Calu3 (cell line): ENCODE measurements around the gene PEX11B. TPM values are rescaled to one million over a fixed set of nuclear protein-coding genes. Genes with fewer than 3 reads are reported as not detected.

Source experiments
- BruUV-seq: library from RNA; stranded (reverse); fragments of 400-500 nt; replicated peaks from 2 replicates; lab custom pipeline; 2021; lab: Mats Ljungman, UMichigan
- CTCF ChIA-PET: fragments of 300-600 bp; sonication (Branson Sonifier 250); formaldehyde crosslinking; loops from one replicate; lab custom pipeline; 2022; ENCODE audit warnings: antibody characterized with exemption; lab: Charles Lee
- DNase-seq: peaks from one replicate; pipeline ENCODE4 v3.0.0; 2022
- H3K27ac Mint-ChIP-seq: one replicate; pipeline ENCODE4 v1.8.0; 2022; ENCODE audit warnings: mixed read lengths; ENCODE audit not compliant: unreplicated experiment
- H3K27me3 Mint-ChIP-seq: one replicate; pipeline ENCODE4 v1.8.0; 2022; ENCODE audit warnings: mixed read lengths; ENCODE audit not compliant: unreplicated experiment
- H3K36me3 Mint-ChIP-seq: one replicate; pipeline ENCODE4 v1.8.0; 2022; ENCODE audit warnings: mild to moderate bottlenecking, moderate library complexity, mixed read lengths; ENCODE audit not compliant: insufficient read depth, unreplicated experiment
- H3K4me1 Mint-ChIP-seq: one replicate; pipeline ENCODE4 v1.8.0; 2022; ENCODE audit warnings: mild to moderate bottlenecking, low read depth, mixed read lengths; ENCODE audit not compliant: unreplicated experiment
- H3K4me3 Mint-ChIP-seq: one replicate; pipeline ENCODE4 v1.8.0; 2022; ENCODE audit warnings: mild to moderate bottlenecking, low read depth, moderate library complexity, mixed read lengths; ENCODE audit not compliant: unreplicated experiment
- H3K9me3 Mint-ChIP-seq: one replicate; pipeline ENCODE4 v1.8.0; 2022; ENCODE audit warnings: low read depth, mixed read lengths; ENCODE audit not compliant: unreplicated experiment
- intact Hi-C: fragments of 100-400 bp; cut with micrococcal nuclease; formaldehyde crosslinking; loops from one replicate; pipeline ENCODE4 v1.10.0; 2022; ENCODE audit not compliant: unreplicated experiment
- total RNA-seq: library from RNA; stranded (reverse); gene quantifications from 2 replicates; pipeline ENCODE4 v1.2.3, GENCODE V29; 2022
- TF ChIP-seq, protein P1 (sequence below): fragments of 200-600 bp; IDR thresholded peaks from one replicate; pipeline ENCODE4 v1.8.0; 2022; ENCODE audit warnings: antibody characterized with exemption; ENCODE audit not compliant: unreplicated experiment

The PEX11B gene
- total RNA-seq, 1 experiment from 2014 or later = 27.3 TPM

DNA sequence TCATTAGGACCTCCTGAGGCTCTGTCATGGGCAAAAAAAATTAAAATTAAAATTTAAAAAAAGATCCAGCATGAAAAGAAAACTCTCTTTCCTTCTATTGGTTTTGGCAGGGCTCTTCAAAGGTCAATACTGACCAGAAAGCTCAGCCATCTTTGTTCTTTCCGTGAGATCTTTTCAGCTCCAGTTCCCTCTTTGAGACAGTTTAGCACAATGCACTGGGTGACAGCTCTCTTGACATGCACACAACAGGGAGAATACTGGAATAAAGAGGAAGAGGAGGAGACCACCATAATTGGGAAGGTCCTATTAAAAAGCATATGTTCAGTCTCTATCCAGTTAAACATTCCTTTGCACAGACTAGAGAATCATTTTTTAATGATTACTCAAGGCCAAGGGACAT, 33.0 kb upstream of the PEX11B start:
- TF ChIP-seq, protein P1, sequence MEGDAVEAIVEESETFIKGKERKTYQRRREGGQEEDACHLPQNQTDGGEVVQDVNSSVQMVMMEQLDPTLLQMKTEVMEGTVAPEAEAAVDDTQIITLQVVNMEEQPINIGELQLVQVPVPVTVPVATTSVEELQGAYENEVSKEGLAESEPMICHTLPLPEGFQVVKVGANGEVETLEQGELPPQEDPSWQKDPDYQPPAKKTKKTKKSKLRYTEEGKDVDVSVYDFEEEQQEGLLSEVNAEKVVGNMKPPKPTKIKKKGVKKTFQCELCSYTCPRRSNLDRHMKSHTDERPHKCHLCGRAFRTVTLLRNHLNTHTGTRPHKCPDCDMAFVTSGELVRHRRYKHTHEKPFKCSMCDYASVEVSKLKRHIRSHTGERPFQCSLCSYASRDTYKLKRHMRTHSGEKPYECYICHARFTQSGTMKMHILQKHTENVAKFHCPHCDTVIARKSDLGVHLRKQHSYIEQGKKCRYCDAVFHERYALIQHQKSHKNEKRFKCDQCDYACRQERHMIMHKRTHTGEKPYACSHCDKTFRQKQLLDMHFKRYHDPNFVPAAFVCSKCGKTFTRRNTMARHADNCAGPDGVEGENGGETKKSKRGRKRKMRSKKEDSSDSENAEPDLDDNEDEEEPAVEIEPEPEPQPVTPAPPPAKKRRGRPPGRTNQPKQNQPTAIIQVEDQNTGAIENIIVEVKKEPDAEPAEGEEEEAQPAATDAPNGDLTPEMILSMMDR = no peak
- no peak overlapping the region for H3K4me3 Mint-ChIP-seq
- no peaks in the 10 kb centered on the region for H3K9me3 Mint-ChIP-seq
- intact Hi-C loops = no loop called here
- BruUV-seq = no TSS peak
- H3K4me1 Mint-ChIP-seq = no peaks in the 10 kb centered on the region
- H3K27me3 Mint-ChIP-seq = peaks cover 23% of the 10 kb centered on the region
- CTCF ChIA-PET = no interaction called here
- no peak overlapping the region for H3K27ac Mint-ChIP-seq
- DNase-seq = no peak
- no peaks in the 10 kb centered on the region for H3K36me3 Mint-ChIP-seq

DNA sequence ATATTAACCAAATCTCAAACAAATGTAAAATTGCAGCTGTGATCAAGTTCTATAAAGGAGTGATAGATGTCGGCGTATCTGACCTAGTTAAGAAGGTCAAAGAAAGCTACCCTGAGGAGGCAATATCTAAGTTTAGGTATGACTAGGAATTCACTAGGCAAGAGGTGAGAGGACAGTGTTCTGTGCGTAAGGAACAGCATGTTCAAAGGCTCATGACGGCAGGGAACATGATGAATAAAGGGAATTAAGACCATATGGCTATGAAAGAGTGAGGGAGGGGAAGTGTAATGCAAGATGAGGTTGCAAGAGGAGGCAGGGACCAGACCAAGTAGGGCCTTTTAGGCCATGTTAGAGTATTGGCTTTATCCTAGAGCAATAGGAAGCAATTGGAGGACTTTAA, 30.7 kb upstream of the PEX11B start:
- H3K4me1 Mint-ChIP-seq = no peaks in the 10 kb centered on the region
- H3K4me3 Mint-ChIP-seq = no peak overlapping the region
- DNase-seq = no peak
- CTCF ChIA-PET = no interaction called here
- peaks cover 5% of the 10 kb centered on the region for H3K27me3 Mint-ChIP-seq
- no TSS peak for BruUV-seq
- H3K27ac Mint-ChIP-seq = no peak overlapping the region
- intact Hi-C loops = no loop called here
- TF ChIP-seq, protein P1 = no peak
- no peaks in the 10 kb centered on the region for H3K36me3 Mint-ChIP-seq
- no peaks in the 10 kb centered on the region for H3K9me3 Mint-ChIP-seq

DNA sequence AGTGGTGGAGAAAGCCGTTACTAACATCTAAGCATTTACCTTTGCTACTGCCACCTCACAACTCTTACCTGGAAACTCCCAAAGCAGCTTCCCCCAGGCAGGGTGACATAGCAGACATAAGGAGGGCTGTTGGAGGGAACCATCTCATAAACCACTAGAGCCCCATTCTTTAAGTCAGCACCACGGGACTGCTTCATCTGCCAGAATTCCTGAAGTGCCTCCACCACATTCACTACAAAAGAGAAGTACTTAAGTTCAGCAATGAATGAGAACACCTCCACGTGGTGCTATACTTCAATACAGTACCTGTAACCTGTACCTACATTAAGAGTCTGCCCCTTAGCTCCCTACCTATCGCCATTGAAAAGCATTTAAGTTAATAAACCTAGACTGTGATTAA, 29.0 kb upstream of the PEX11B start:
- Mint-ChIP-seq H3K27ac (no peak overlapping the region), H3K4me3 (no peak overlapping the region), H3K9me3 (no peaks in the 10 kb centered on the region), H3K4me1 (no peaks in the 10 kb centered on the region), H3K27me3 (no peaks in the 10 kb centered on the region), H3K36me3 (no peaks in the 10 kb centered on the region)
- intact Hi-C loops = no loop called here
- TF ChIP-seq, protein P1 = no peak
- CTCF ChIA-PET = no interaction called here
- no TSS peak for BruUV-seq
- DNase-seq = no peak

DNA sequence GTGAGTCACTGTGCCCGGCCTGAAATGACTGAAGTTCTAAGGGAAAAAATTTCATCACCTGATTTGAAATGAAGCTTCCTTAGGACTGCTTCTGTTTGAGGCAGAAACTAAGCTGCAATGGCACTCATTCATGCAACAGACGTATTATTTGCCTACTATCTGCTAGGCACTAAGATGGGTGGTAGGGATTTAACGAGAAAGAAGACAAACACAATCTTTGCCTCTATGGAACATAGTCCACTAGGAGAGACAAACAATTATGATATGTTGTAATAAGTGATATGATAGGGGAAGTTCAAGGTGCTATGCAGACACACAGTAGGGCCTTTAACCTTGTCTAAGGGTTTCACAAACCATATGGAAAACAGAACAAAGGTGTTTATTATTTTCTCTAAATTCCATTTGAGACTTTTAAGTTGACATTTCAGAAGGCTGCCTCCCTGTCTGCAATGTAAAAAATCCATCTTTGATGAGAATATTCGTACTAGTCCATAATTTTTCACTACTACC, 28.0 kb upstream of the PEX11B start:
- Mint-ChIP-seq H3K36me3 (no peaks in the 10 kb centered on the region), H3K9me3 (no peaks in the 10 kb centered on the region), H3K27me3 (no peaks in the 10 kb centered on the region), H3K27ac (no peak overlapping the region), H3K4me1 (no peaks in the 10 kb centered on the region), H3K4me3 (no peak overlapping the region)
- DNase-seq = no peak
- no TSS peak for BruUV-seq
- intact Hi-C loops = no loop called here
- CTCF ChIA-PET = no interaction called here
- TF ChIP-seq, protein P1 = no peak
